Measurements from ENCODE around the gene GIPC1.

DNA sequence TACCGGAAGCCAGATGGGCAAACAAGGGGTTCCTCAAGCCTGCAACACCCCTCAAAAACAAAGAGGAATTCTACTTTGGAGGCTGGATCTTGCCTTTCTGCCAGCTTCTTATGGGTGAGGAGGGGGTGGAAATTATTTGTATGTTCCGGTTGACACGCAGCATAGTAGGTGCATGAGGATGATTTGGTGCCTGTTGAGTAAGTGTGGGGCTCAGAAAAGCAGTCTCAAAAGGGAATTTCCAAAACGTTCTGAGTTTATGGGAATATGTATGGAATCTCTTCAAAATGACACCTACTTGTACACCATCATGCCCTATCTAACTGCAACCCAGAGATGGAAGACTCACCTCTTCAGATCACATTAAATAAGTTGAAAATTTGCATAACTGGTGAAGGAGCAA is 30.5 kb upstream of the GIPC1 start:
- TF ChIP-seq, protein P1, sequence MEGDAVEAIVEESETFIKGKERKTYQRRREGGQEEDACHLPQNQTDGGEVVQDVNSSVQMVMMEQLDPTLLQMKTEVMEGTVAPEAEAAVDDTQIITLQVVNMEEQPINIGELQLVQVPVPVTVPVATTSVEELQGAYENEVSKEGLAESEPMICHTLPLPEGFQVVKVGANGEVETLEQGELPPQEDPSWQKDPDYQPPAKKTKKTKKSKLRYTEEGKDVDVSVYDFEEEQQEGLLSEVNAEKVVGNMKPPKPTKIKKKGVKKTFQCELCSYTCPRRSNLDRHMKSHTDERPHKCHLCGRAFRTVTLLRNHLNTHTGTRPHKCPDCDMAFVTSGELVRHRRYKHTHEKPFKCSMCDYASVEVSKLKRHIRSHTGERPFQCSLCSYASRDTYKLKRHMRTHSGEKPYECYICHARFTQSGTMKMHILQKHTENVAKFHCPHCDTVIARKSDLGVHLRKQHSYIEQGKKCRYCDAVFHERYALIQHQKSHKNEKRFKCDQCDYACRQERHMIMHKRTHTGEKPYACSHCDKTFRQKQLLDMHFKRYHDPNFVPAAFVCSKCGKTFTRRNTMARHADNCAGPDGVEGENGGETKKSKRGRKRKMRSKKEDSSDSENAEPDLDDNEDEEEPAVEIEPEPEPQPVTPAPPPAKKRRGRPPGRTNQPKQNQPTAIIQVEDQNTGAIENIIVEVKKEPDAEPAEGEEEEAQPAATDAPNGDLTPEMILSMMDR (IDR thresholded peaks at IDR 0.05): no peak
- TF ChIP-seq ZFX (IDR thresholded peaks at IDR 0.05; ENCODE audit: borderline replicate concordance): no peak

Data from 22Rv1 (cell line).